ENCODE data around the gene GNAO1. TPM values are rescaled to one million over a fixed set of nuclear protein-coding genes. Genes with fewer than 3 reads are reported as not detected.

The GNAO1 gene
- total and polyA plus RNA-seq, 2 experiments from 2014 or later: 2.7 to 2.8 TPM

GRCh38 chr16:56320811-56321558 lies 129.7 kb downstream of the GNAO1 start:
- H3K4me1 ChIP-seq (ENCODE audit: low read depth): no peaks in the 10 kb centered on the region
- DNase-seq (ENCODE audit: low read depth in 1 of 2, low spot score in 1 of 2): no peak
- TF ChIP-seq CTCF (IDR thresholded peaks at IDR 0.05; ENCODE audit: low read depth, low read length): no peak
- H3K9me3 ChIP-seq (ENCODE audit: low read depth): no peaks in the 10 kb centered on the region
- no peak overlapping the region for H3K4me3 ChIP-seq
- H3K27ac ChIP-seq: no peak overlapping the region
- no peaks in the 10 kb centered on the region for H3K36me3 ChIP-seq
- H3K27me3 ChIP-seq: no peaks in the 10 kb centered on the region

DNA sequence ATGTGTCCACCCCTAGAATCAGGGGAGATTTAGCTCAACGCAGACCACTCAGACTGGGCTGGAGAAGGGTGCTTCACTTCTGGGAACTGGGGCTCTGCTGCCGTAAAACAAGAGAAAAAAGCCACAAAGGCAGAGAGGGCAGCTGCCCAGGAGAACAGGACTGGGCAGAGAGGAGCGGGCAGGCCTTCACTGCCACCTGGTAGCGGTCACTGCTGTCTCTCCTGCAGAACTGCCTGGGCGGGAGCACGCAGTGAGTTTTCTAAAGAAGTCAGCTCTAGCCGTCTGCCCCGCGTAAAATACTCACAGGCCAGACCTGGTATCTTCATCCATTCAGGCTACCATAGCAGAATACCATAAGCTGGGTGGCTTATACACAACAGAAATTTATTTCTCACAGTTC lies 130.3 kb downstream of the GNAO1 start:
- H3K4me3 ChIP-seq: no peak overlapping the region
- DNase-seq (ENCODE audit: low read depth in 1 of 2, low spot score in 1 of 2): no peak
- TF ChIP-seq CTCF (IDR thresholded peaks at IDR 0.05; ENCODE audit: low read depth, low read length): no peak
- no peak overlapping the region for H3K27ac ChIP-seq
- H3K9me3 ChIP-seq (ENCODE audit: low read depth): no peaks in the 10 kb centered on the region
- H3K4me1 ChIP-seq (ENCODE audit: low read depth): no peaks in the 10 kb centered on the region
- no peaks in the 10 kb centered on the region for H3K36me3 ChIP-seq
- H3K27me3 ChIP-seq: no peaks in the 10 kb centered on the region

- Histone ChIP-seq H3K4me1 (ENCODE audit: low read depth) (no peaks in the 10 kb centered on the region), H3K36me3 (no peaks in the 10 kb centered on the region), H3K9me3 (ENCODE audit: low read depth) (no peaks in the 10 kb centered on the region), H3K27me3 (no peaks in the 10 kb centered on the region), H3K27ac (no peak overlapping the region), H3K4me3 (no peak overlapping the region)
- TF ChIP-seq CTCF (IDR thresholded peaks at IDR 0.05; ENCODE audit: low read depth, low read length): no peak
- no peak for DNase-seq (ENCODE audit: low read depth in 1 of 2, low spot score in 1 of 2)
These were observed 133.1 kb downstream of the GNAO1 start for GRCh38 chr16:56324406-56324805.

GRCh38 chr16:56325956-56326355 lies 134.7 kb downstream of the GNAO1 start:
- H3K27ac ChIP-seq: no peak overlapping the region
- H3K4me3 ChIP-seq: no peak overlapping the region
- DNase-seq (ENCODE audit: low read depth in 1 of 2, low spot score in 1 of 2): no peak
- no peaks in the 10 kb centered on the region for H3K9me3 ChIP-seq (ENCODE audit: low read depth)
- H3K4me1 ChIP-seq (ENCODE audit: low read depth): no peaks in the 10 kb centered on the region
- no peak for TF ChIP-seq CTCF (IDR thresholded peaks at IDR 0.05; ENCODE audit: low read depth, low read length)
- no peaks in the 10 kb centered on the region for H3K36me3 ChIP-seq
- H3K27me3 ChIP-seq: no peaks in the 10 kb centered on the region

GRCh38 chr16:56327071-56327928 lies 136.0 kb downstream of the GNAO1 start:
- Histone ChIP-seq H3K36me3 (no peaks in the 10 kb centered on the region), H3K9me3 (ENCODE audit: low read depth) (no peaks in the 10 kb centered on the region), H3K27ac (no peak overlapping the region), H3K27me3 (no peaks in the 10 kb centered on the region), H3K4me3 (no peak overlapping the region), H3K4me1 (ENCODE audit: low read depth) (peaks cover 3% of the 10 kb centered on the region)
- DNase-seq (ENCODE audit: low read depth in 1 of 2, low spot score in 1 of 2): no peak
- TF ChIP-seq CTCF (IDR thresholded peaks at IDR 0.05; ENCODE audit: low read depth, low read length): no peak

Data from cardiac muscle cell (in vitro differentiated cells and primary cell).